Panc1 (cell line): ENCODE measurements around the gene CDK14. TPM values are rescaled to one million over a fixed set of nuclear protein-coding genes. Genes with fewer than 3 reads are reported as not detected.

ENCODE experiments used
- ATAC-seq: fragments of 200-7000 bp; cut with Tn5 transposase; 2 replicates; pipeline ENCODE4 v1.9.1; 2020; ENCODE audit warnings: mild to moderate bottlenecking, moderate library complexity
- BruUV-seq: library from RNA; stranded (reverse); fragments of 400-500 nt; replicated peaks from 2 replicates; lab custom pipeline; 2021; lab: Mats Ljungman, UMichigan
- CTCF ChIA-PET: fragments of 300-600 bp; sonication (Branson Sonifier 250); formaldehyde crosslinking; loops from one replicate; lab custom pipeline; 2022; ENCODE audit warnings: antibody characterized with exemption; lab: Charles Lee
- POLR2A ChIA-PET: fragments of 300-600 bp; sonication (Branson Sonifier 250); formaldehyde crosslinking; loops from one replicate; lab custom pipeline; 2022; ENCODE audit warnings: antibody characterized with exemption; lab: Charles Lee
- DNase-seq: peaks from one replicate; pipeline ENCODE4 v3.0.0-alpha.2; 2010; ENCODE audit warnings: low read depth, low spot score
- H3K27ac ChIP-seq: 2 replicates; pipeline ENCODE4 v1.5.1; 2011; ENCODE audit warnings: mild to moderate bottlenecking, low read length, inconsistent platforms
- H3K27me3 ChIP-seq: fragments of 200-500 bp; sonication (Bioruptor generic); 2 replicates; pipeline ENCODE4 v1.6.0; 2014; ENCODE audit warnings: low read length, inconsistent platforms; ENCODE audit not compliant: control insufficient read depth, insufficient read depth
- H3K36me3 ChIP-seq: fragments of 200-500 bp; sonication (Bioruptor generic); 2 replicates; pipeline ENCODE4 v1.5.1; 2014; ENCODE audit warnings: inconsistent platforms, mild to moderate bottlenecking, low read length, moderate library complexity; ENCODE audit not compliant: control insufficient read depth, insufficient read depth
- H3K4me1 ChIP-seq: 2 replicates; pipeline ENCODE4 v1.5.1; 2011; ENCODE audit warnings: inconsistent platforms, mild to moderate bottlenecking, low read length, moderate library complexity; ENCODE audit not compliant: control insufficient read depth, insufficient read depth
- H3K4me3 ChIP-seq, 2 experiments: 2 replicates each; pipeline ENCODE4 v1.5.1; 2011 to 2012; ENCODE audit warnings: low read depth in 2 of 2, low read length in 2 of 2, mild to moderate bottlenecking in 2 of 2, inconsistent platforms in 1 of 2, moderate library complexity in 1 of 2
- H3K9me3 ChIP-seq: fragments of 200-500 bp; sonication (Bioruptor generic); 2 replicates; pipeline ENCODE4 v1.5.1; 2014; ENCODE audit warnings: low read depth, mild to moderate bottlenecking, inconsistent platforms, low read length, moderate library complexity; ENCODE audit not compliant: control insufficient read depth, insufficient read depth
- CTCF ChIP-seq: fragments of 450-650 bp; IDR thresholded peaks from 2 replicates; pipeline ENCODE4 v1.5.1; 2017; ENCODE audit warnings: mild to moderate bottlenecking
- POLR2AphosphoS5 ChIP-seq: IDR thresholded peaks from 2 replicates; pipeline ENCODE4 v1.6.1; 2012; ENCODE audit warnings: mild to moderate bottlenecking, low read depth, low read length, moderate library complexity
- REST ChIP-seq, 2 experiments: IDR thresholded peaks; 2 replicates each; pipeline ENCODE4 v1.6.1; 2011 to 2012; ENCODE audit warnings: low read depth in 2 of 2, control low read depth in 1 of 2, low read length in 1 of 2, mild to moderate bottlenecking in 1 of 2, moderate library complexity in 1 of 2; ENCODE audit not compliant: insufficient read depth in 1 of 2
- SIN3A ChIP-seq: IDR thresholded peaks from 2 replicates; pipeline ENCODE4 v1.6.1; 2012; ENCODE audit warnings: low read depth, mild to moderate bottlenecking, low read length, moderate library complexity, borderline replicate concordance; ENCODE audit not compliant: insufficient read depth
- TCF7L2 ChIP-seq: IDR thresholded peaks from 2 replicates; pipeline ENCODE4 v1.6.1; 2011; ENCODE audit warnings: mild to moderate bottlenecking, low read depth, low read length, inconsistent platforms
- in situ Hi-C: cut with HindIII; loops from 2 replicates; pipeline ENCODE4 v1.10.0; 2016; ENCODE audit warnings: low sequenced_read_pairs, low pct_unique_long_range_greater_than_20kb
- intact Hi-C: fragments of 100-400 bp; cut with micrococcal nuclease; formaldehyde crosslinking; loops from one replicate; pipeline ENCODE4 v1.10.0; 2022; ENCODE audit not compliant: unreplicated experiment
- total RNA-seq: library from RNA; stranded (reverse); gene quantifications from one replicate; pipeline ENCODE4 v1.2.1, GENCODE V29; 2021; ENCODE audit not compliant: unreplicated experiment

CDK14 gene
- total RNA-seq, 1 experiment from 2014 or later = 3.0 TPM

GRCh38 chr7:91127325-91127724 is 531.2 kb downstream of the CDK14 start:
- DNase-seq = no peak
- Histone ChIP-seq H3K4me3 (no peak overlapping the region), H3K27ac (no peak overlapping the region), H3K36me3 (no peaks in the 10 kb centered on the region), H3K27me3 (no peaks in the 10 kb centered on the region), H3K4me1 (no peaks in the 10 kb centered on the region; the same call in 1 of the 2 replicates), H3K9me3 (no peaks in the 10 kb centered on the region)
- CTCF ChIA-PET = no interaction called here
- TF ChIP-seq SIN3A = no peak
- no peak for TF ChIP-seq REST (IDR thresholded peaks at IDR 0.05; ENCODE audit: insufficient read depth in 1 of 2, low read depth in 2 of 2, low read length in 1 of 2)
- no peak for TF ChIP-seq POLR2AphosphoS5
- no peak for TF ChIP-seq CTCF
- TF ChIP-seq TCF7L2 = no peak
- no TSS peak for BruUV-seq
- intact Hi-C loops (no loop called here), in situ Hi-C loops (no loop called here)
- POLR2A ChIA-PET = no interaction called here
- no peak for ATAC-seq

GRCh38 chr7:91127959-91128358 is 531.8 kb downstream of the CDK14 start:
- TF ChIP-seq TCF7L2 (no peak), POLR2AphosphoS5 (no peak), CTCF (no peak)
- intact Hi-C loops = no loop called here
- Histone ChIP-seq H3K4me3 (no peak overlapping the region), H3K9me3 (no peaks in the 10 kb centered on the region), H3K27ac (no peak overlapping the region), H3K4me1 (no peaks in the 10 kb centered on the region; the same call in 1 of the 2 replicates), H3K27me3 (no peaks in the 10 kb centered on the region), H3K36me3 (no peaks in the 10 kb centered on the region)
- in situ Hi-C loops = no loop called here
- ChIA-PET CTCF (no interaction called here), POLR2A (no interaction called here)
- ATAC-seq (no peak), DNase-seq (no peak)
- no TSS peak for BruUV-seq
